Measurements from ENCODE around the gene GUCY1A1. TPM values are rescaled to one million over a fixed set of nuclear protein-coding genes. Genes with fewer than 3 reads are reported as not detected.
A peak's percentile ranks its signal among the peaks of the same experiment; 100 is the strongest.

GUCY1A1 gene
- 0.72 and 3.7 TPM in 2 replicates for total RNA-seq

DNA sequence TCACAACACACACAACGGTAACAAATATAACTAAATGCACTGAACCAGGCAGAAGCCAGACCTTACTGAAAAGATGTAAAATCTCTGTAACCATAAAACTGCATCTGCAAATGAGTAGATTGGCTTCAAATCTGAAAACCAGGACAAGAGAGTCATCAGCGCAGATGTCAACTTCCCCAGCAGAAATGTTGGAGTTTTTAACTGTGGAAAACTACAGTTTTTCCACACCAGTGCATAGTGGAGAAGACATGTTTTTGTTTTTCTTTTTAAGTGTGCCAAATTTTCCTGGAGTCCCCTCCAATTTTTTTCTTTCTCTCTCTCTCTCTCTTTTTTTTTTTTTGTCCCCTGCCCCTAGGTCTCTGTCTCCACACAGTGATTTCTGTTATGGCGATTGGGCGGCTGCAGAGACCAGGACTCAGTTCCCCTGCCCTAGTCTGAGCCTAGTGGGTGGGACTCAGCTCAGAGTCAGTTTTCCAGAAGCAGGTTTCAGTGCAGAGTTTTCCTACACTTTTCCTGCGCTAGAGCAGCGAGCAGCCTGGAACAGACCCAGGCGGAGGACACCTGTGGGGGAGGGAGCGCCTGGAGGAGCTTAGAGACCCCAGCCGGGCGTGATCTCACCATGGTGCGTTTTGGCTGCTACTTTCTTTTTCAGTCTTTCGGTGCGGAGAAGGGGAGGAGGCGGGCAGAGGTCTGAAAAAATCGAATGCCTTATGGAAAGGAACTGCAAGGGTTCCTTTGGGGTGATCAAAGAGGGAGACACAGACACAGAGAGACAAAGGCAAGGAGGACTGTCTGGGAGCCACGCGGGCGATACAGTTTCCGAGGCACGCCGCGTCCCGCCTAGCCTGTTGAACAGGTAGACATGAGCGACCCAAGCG is at the start of gene GUCY1A1:
Gene GUCY1A1, plus strand, starts transcription at position 505 of the 878 bp plus-strand sequence. CDS start 30,020 bp downstream, outside the sequence.
- no peak for DNase-seq (ENCODE audit: low read depth)
- peak within 1 kb of the TSS; percentile 83 for H3K4me3 ChIP-seq (ENCODE audit: low read depth, low read length)
- no peak for TF ChIP-seq CTCF (conservative IDR thresholded peaks at IDR 0.05; ENCODE audit: low read depth, low read length)

DNA sequence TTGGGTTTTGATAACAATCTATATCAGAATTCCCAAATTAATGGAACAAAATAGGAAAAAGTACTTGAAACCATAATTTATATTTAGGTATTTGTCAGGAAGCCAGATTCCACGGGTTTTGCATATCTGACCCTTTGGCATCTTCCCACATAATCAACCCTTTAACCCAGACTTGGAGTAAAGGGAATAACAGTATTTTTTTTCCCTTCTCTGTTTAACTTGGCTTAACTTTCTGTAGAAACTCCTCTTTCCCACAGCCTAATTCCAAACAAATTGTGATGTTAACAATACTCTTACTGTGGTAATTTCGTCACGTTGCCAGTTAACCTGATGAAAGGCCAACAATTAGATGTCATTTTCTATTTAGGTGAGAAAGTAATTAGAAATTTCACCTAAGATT is 49.4 kb upstream of the GUCY1A1 start:
- no peak for DNase-seq (ENCODE audit: low read depth)
- no peak overlapping the region for H3K4me3 ChIP-seq (ENCODE audit: low read depth, low read length)
- TF ChIP-seq CTCF (conservative IDR thresholded peaks at IDR 0.05; ENCODE audit: low read depth, low read length), result no peak

GRCh38 chr4:155618183-155618838 is 48.3 kb upstream of the GUCY1A1 start:
- no peak for TF ChIP-seq CTCF (conservative IDR thresholded peaks at IDR 0.05; ENCODE audit: low read depth, low read length)
- no peak overlapping the region for H3K4me3 ChIP-seq (ENCODE audit: low read depth, low read length)
- DNase-seq (ENCODE audit: low read depth), result no peak

- no peak for DNase-seq (ENCODE audit: low read depth)
Measured at GRCh38 chr4:155620637-155621036, 46.0 kb upstream of the GUCY1A1 start.

GRCh38 chr4:155624478-155624877 is 42.2 kb upstream of the GUCY1A1 start:
- no peak overlapping the region for H3K4me3 ChIP-seq (ENCODE audit: low read depth, low read length)
- TF ChIP-seq CTCF (conservative IDR thresholded peaks at IDR 0.05; ENCODE audit: low read depth, low read length), result no peak
- DNase-seq (ENCODE audit: low read depth), result no peak

More at GRCh38 chr4:155620637-155621036, 46.0 kb upstream of the GUCY1A1 start:
- H3K4me3 ChIP-seq (ENCODE audit: low read depth, low read length), result no peak overlapping the region
- TF ChIP-seq CTCF (conservative IDR thresholded peaks at IDR 0.05; ENCODE audit: low read depth, low read length), result no peak

DNA sequence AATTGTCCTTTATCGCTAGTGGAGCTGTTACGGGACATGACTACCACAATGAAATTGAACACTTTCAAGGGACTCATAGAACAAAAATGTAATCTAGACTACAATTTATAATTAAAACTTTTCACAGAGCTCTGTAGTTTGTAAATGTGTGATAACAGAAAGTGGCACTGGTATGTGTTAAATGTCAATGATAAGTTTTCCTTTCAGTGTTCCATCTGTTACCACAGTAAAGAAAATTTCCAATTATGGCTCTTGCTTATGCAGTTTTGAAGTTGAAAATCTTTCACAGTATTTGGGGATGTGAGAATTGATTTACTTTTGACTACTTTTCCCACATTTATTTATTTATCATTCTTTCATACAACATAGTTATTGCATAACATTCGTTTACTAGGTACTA is 40.1 kb upstream of the GUCY1A1 start:
- no peak overlapping the region for H3K4me3 ChIP-seq (ENCODE audit: low read depth, low read length)
- TF ChIP-seq CTCF (conservative IDR thresholded peaks at IDR 0.05; ENCODE audit: low read depth, low read length), result no peak
- DNase-seq (ENCODE audit: low read depth), result no peak
